ENCODE measurements around the gene SMIM36. TPM values are rescaled to one million over a fixed set of nuclear protein-coding genes. Genes with fewer than 3 reads are reported as not detected.

The SMIM36 gene
- total and polyA plus RNA-seq, 10 of the 15 experiments (the other 5 are each of a cell fraction or from before 2014, with no cell fraction given) = not detected

DNA sequence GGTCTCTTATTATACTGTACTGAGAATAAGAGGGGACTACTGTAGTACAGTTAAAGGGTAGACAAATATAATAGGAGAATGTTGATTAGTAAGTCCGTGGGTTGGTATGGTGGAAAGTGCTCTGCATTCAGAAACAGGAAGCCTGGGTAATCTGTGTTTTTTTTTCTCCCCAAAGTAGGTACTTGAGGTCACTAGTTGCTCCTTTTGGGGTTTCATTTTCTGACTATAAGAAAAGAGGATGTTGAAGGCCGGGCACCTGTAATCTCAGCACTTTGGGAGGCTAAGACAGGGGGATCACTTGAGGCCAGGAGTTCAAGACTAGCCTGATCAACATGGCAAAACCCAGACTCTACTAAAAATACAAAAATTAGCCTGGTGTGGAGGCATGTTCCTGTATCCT is 47.7 kb downstream of the SMIM36 start (continued):
- TF ChIP-seq, protein P1, sequence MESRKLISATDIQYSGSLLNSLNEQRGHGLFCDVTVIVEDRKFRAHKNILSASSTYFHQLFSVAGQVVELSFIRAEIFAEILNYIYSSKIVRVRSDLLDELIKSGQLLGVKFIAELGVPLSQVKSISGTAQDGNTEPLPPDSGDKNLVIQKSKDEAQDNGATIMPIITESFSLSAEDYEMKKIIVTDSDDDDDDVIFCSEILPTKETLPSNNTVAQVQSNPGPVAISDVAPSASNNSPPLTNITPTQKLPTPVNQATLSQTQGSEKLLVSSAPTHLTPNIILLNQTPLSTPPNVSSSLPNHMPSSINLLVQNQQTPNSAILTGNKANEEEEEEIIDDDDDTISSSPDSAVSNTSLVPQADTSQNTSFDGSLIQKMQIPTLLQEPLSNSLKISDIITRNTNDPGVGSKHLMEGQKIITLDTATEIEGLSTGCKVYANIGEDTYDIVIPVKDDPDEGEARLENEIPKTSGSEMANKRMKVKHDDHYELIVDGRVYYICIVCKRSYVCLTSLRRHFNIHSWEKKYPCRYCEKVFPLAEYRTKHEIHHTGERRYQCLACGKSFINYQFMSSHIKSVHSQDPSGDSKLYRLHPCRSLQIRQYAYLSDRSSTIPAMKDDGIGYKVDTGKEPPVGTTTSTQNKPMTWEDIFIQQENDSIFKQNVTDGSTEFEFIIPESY (IDR thresholded peaks at IDR 0.05) = no peak
- no peak for TF ChIP-seq MTA3 (IDR thresholded peaks at IDR 0.05; ENCODE audit: borderline replicate concordance, low read length)
- TF ChIP-seq JUNB (IDR thresholded peaks at IDR 0.05) = no peak
- TF ChIP-seq CBFB (IDR thresholded peaks at IDR 0.05; ENCODE audit: low read depth) = 0 out of 2 replicates have a peak, but pooled peaks have one; percentile 21
- TF ChIP-seq SMC3 (IDR thresholded peaks at IDR 0.05; ENCODE audit: borderline replicate concordance, low read length) = no peak
- TF ChIP-seq ZNF384 (IDR thresholded peaks at IDR 0.05; ENCODE audit: borderline replicate concordance, low read depth, low read length) = peak; percentile 19; the same call in 1 of the 2 replicates
- TF ChIP-seq, protein P2, sequence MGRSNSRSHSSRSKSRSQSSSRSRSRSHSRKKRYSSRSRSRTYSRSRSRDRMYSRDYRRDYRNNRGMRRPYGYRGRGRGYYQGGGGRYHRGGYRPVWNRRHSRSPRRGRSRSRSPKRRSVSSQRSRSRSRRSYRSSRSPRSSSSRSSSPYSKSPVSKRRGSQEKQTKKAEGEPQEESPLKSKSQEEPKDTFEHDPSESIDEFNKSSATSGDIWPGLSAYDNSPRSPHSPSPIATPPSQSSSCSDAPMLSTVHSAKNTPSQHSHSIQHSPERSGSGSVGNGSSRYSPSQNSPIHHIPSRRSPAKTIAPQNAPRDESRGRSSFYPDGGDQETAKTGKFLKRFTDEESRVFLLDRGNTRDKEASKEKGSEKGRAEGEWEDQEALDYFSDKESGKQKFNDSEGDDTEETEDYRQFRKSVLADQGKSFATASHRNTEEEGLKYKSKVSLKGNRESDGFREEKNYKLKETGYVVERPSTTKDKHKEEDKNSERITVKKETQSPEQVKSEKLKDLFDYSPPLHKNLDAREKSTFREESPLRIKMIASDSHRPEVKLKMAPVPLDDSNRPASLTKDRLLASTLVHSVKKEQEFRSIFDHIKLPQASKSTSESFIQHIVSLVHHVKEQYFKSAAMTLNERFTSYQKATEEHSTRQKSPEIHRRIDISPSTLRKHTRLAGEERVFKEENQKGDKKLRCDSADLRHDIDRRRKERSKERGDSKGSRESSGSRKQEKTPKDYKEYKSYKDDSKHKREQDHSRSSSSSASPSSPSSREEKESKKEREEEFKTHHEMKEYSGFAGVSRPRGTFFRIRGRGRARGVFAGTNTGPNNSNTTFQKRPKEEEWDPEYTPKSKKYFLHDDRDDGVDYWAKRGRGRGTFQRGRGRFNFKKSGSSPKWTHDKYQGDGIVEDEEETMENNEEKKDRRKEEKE (IDR thresholded peaks at IDR 0.05) = no peak
- no peak for TF ChIP-seq RB1 (IDR thresholded peaks at IDR 0.05; ENCODE audit: borderline replicate concordance)
- no peak; the same call in 1 of the 2 replicates for TF ChIP-seq CHD4 (IDR thresholded peaks at IDR 0.05)
- TF ChIP-seq, protein P3, sequence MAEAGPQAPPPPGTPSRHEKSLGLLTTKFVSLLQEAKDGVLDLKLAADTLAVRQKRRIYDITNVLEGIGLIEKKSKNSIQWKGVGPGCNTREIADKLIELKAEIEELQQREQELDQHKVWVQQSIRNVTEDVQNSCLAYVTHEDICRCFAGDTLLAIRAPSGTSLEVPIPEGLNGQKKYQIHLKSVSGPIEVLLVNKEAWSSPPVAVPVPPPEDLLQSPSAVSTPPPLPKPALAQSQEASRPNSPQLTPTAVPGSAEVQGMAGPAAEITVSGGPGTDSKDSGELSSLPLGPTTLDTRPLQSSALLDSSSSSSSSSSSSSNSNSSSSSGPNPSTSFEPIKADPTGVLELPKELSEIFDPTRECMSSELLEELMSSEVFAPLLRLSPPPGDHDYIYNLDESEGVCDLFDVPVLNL (IDR thresholded peaks at IDR 0.05; ENCODE audit: low read depth, low read length) = no peak
- no peak for TF ChIP-seq NR2C1 (IDR thresholded peaks at IDR 0.05)
- TF ChIP-seq HCFC1 (IDR thresholded peaks at IDR 0.05; ENCODE audit: low read length) = no peak
- TF ChIP-seq BMI1 (IDR thresholded peaks at IDR 0.05; ENCODE audit: borderline replicate concordance) = no peak
- TF ChIP-seq POU2F2 (IDR thresholded peaks at IDR 0.05; ENCODE audit: borderline replicate concordance, low read depth, low read length) = no peak
- TF ChIP-seq JUND (IDR thresholded peaks at IDR 0.05; ENCODE audit: low read depth, low read length) = no peak
- TF ChIP-seq CEBPB (IDR thresholded peaks at IDR 0.05; ENCODE audit: borderline replicate concordance in 1 of 2, low read depth in 2 of 2, low read length in 2 of 2) = no peak
- TF ChIP-seq FOXM1 (IDR thresholded peaks at IDR 0.05; ENCODE audit: low read depth, low read length) = no peak
- TF ChIP-seq ZNF622 (IDR thresholded peaks at IDR 0.05) = no peak
- TF ChIP-seq, protein P4, sequence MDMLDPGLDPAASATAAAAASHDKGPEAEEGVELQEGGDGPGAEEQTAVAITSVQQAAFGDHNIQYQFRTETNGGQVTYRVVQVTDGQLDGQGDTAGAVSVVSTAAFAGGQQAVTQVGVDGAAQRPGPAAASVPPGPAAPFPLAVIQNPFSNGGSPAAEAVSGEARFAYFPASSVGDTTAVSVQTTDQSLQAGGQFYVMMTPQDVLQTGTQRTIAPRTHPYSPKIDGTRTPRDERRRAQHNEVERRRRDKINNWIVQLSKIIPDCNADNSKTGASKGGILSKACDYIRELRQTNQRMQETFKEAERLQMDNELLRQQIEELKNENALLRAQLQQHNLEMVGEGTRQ (IDR thresholded peaks at IDR 0.05; ENCODE audit: borderline replicate concordance, low read depth, low read length) = no peak
- TF ChIP-seq FOXK2 (IDR thresholded peaks at IDR 0.05) = no peak
- no peak for TF ChIP-seq HDGF (IDR thresholded peaks at IDR 0.05)
- no peak for TF ChIP-seq YBX1 (IDR thresholded peaks at IDR 0.05)
- TF ChIP-seq RCOR1 (conservative IDR thresholded peaks at IDR 0.05; ENCODE audit: low read depth, low read length) = no peak
- no peak for TF ChIP-seq EED (IDR thresholded peaks at IDR 0.05; ENCODE audit: low read depth)
- TF ChIP-seq MYC (IDR thresholded peaks at IDR 0.05; ENCODE audit: insufficient read depth, insufficient read length, insufficient replicate concordance, low read length, severe bottlenecking) = no peak
- peak; percentile 56; the same call in 1 of the 2 replicates for TF ChIP-seq SPI1 (IDR thresholded peaks at IDR 0.05; ENCODE audit: borderline replicate concordance, insufficient read depth, low read depth, low read length)
- no peak for TF ChIP-seq POLR2AphosphoS5 (IDR thresholded peaks at IDR 0.05; ENCODE audit: low read length)
- no peak for TF ChIP-seq NRF1 (conservative IDR thresholded peaks at IDR 0.05; ENCODE audit: low read depth, low read length)
